KG1 (cell line): ENCODE results near the gene ZNRF1.

Experiments
- DNase-seq: peaks from one replicate; lab custom pipeline; 2025; lab: John Stamatoyannopoulos, UW

Gene ZNRF1

GRCh38 chr16:75061669-75062068, 62.8 kb downstream of the ZNRF1 start:
- no peak for DNase-seq

- DNase-seq: no peak
These were observed 63.5 kb downstream of the ZNRF1 start for GRCh38 chr16:75062135-75062975.

DNA sequence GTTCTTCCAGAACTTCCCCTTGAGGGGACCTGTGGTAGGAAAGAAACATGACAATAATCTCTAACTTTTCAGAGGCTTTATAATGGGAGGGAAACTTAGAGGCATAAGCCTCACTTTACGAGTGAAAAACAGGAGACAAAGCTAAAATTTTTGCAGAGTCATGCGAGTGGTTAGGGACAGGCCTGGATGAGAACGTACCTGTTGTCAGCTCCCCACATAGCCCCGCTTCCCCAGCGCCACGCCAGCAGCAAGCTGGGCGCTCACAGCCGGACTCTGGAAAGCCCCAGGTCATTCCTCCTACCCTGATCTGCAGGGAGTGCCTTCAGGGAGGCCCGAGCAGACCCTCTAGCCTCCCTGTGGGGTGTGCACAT, 64.1 kb downstream of the ZNRF1 start:
- no peak for DNase-seq

DNA sequence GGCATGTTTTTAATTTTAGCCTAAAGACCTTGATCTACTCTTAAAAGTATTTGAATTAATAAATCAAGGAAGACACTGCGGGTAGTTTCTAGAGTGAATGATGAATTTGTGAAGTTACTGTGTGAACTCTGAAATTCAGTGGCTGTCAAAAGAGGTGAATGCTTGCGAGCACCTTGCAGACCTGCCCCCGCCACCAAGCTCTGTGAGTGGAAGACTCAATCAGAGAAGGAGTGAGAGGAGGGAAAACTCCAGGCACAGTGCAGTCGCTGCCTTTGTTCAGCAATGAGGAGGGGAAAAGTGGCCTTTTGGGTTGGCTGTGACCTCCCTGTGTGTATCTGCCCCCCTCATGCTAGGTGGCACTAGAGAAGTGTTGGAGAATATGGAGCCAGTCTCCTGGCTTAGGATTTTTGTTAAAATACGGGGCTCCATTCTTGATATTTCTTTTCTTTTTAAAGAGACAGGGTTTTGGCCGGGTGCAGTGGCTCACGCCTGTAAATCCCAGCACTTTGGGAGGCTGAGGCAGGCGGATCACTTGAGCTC, 64.8 kb downstream of the ZNRF1 start:
- no peak for DNase-seq

- peak; percentile 78 for DNase-seq
These were observed 65.8 kb downstream of the ZNRF1 start for GRCh38 chr16:75064403-75065148.

DNA sequence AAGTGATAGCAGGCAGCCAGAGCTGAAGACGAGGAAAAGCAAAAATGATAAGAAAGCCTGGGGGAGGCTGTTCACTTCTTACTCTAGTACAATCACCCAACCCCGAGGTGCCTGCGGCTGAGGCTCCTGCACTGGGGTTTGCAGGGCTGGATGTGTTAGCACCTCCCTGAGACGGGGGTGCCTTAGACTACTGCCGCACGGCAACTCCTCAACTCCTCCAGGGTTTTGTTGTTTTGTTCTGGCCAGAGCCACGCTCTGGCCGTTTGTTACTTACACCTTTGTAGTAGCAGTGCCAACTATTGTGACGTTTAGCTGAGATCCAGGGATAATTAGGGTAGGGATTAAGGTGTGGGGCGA, 66.3 kb downstream of the ZNRF1 start:
- DNase-seq: no peak

DNA sequence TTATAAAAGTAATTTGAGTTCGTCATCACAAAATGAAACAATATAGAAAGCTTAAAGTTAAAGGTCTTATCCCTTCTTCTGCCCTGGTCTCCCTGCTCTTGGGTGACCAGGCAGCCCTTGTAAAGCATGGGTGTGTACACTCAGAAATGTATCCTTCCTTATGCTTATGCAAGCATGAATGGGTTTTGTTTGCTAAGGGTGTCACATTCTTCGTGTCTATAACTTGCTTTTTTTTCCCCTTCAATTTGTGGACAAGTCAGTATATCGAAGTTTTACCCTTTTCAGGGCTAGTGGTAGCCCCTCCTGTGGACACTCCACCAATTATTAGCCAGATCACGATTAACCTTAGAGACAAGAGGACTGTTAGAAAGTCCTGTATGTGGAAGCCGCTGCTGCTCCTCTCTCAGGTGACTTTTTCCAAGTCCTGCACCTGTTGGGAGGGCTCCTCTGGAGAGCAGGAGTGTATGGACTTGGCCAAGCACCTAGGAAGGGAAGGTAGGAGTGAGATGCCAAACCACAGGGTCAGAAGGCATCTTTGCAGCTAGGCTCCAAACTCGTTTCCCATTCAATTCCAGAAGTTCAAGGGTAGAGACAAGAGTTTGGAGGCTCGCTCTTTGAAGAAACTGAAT, 66.8 kb downstream of the ZNRF1 start:
- no peak for DNase-seq

- DNase-seq: no peak
These were observed 68.1 kb downstream of the ZNRF1 start for GRCh38 chr16:75066861-75067447.

GRCh38 chr16:75068085-75069031, 69.5 kb downstream of the ZNRF1 start:
- DNase-seq: no peak

DNA sequence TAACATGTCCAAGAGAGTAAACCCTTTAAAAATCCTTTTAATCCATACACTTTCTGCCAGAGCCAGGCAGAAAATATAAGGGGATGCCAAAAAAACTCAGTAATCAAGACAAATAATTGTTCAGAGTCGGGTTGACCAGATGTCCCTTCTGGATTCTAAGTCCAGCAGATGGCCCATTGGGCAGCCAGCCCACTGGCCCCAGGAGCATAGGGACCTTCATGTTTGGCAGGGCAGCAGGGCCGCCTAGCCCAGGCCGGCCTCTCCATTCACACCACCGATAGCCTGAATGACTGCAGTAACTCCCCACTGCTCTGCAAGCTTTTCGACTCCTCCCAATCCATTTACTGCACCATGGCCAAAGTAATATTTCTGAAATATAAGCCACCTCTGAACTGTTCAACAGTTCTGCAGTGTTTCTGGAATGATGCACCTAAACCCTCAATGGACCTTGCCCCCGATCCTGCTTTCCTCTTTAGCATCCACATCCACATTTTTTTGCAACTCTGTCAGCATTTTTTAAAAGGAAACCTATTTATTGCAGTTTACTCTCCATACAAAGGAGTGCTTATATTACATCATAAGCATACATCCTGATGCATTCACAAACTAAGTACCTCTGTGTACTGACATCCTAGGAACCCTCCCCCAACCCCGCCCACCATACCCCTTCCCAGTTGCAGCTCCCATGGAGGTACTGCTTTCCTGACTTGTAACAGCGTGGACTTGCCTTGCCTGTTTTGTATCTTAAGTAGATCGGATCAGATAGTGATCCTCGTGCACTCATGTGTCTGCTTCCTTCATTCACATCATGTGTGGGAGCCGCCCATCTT, 71.4 kb downstream of the ZNRF1 start:
- DNase-seq: no peak

DNA sequence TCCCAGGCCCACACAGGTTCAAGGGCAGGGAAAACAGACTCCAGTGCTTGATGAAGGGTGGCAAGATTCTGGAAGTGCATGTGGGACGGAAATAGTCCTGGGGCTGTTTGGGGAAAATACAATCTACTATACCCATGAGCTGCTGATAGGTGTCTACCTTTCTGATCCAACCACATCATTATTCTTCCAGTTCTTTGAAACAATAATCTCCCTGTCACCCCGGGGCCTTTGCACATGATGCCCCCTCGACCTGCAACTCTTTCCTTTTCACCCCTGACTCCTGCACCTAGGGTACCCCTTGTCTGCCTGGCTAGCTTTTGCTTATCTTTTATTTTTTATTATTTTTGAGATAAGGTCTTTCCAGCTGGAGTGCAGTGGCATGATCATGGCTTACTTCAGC, 72.8 kb downstream of the ZNRF1 start:
- DNase-seq: no peak

- DNase-seq: no peak
These were observed 73.6 kb downstream of the ZNRF1 start for GRCh38 chr16:75072239-75072947.

DNA sequence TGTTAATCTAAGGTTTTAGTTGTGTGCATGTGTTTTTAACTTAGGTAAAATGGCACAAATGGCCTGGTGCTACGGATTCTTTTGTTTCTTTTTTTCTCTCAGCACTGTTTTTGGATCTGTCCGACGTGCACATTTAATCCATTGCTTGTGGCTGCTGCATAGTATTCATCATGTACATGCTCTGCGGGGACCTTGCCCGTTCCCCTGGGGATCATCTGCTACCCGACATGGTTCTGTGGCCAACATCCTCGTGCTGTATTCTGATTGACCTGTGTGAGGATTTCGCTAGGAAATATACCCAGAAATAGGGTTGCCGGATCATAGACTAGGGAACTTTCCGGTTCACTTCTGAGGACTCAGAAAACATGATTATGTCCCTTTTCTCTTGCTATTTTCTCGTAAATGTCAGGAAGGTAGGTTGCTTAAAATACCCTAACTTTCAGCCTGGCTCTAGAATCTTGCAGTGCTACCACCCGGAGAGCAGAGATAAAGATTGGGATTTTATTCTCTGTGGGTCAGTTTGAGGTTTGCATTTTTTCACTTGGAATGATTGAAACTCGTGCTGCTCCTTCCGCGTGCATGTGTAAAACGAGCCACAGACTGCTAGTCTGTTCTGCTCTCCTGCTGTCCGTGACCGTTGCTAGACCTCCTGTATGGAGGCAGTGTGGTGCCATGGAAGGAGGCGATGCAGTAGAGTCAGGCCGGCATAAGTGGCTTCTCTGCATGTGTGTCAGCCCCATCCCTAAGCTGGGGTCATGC, 74.9 kb downstream of the ZNRF1 start:
- DNase-seq: peak; percentile 38

DNA sequence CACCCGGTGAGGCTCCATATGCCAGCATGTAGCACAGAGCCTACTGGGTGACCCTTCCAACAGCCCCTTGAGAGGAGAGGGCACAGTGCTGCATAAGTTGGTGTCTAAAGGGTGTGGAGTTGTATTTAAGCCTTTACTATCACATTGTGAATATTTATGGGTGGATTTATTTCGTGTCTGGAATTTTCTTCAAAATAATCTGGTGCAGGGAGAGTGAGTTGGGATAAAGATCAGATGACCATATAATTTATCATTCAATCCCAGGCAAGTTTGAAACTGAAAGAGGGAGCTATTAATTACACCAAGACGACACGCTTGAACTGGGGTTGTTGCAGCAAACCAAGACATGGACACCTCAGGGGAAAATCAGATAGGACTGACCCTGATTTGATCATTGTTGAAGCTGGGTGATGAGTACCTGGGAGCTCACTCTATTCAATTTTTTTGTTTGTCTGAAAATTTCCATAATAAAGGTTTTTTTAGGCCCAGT, 75.5 kb downstream of the ZNRF1 start:
- DNase-seq: no peak

DNA sequence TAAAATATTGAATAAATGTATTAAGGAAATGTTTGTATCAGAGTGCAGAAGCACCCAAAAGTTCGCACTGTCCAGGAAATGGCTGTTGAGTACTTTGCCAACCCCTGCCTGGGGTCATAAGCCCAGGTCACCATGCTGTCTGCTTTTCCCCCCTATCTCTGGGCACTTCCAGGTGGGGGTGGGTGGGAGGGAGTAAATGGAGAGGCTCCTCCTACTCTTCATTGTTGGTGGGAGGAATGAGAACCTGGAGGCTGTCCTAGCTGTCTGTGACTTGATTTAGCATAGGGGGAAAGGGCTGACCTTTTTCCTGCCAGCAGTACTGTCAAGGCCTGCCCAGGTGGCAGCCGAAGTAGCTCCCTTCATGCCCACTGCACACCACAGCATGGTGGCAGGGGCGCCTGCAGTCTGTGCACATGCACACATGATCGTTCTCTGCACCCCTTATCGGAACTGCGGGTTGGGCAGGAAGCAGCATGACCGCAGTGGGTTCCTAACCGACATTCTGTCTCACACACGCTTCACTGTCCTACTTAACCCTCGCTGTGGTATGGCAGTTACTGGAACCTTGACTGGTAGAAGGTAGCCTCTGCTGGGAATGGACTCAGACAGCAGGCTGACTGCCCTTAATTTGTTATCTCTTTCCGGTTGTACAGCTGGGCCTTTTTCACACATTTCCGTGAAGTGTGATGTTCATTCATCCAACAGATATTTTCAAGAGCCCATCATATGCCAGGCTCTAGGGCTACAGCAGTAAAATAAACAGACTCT, 76.3 kb downstream of the ZNRF1 start:
- DNase-seq: peak; percentile 87

- no peak for DNase-seq
These were observed 77.0 kb downstream of the ZNRF1 start for GRCh38 chr16:75075688-75076268.

DNA sequence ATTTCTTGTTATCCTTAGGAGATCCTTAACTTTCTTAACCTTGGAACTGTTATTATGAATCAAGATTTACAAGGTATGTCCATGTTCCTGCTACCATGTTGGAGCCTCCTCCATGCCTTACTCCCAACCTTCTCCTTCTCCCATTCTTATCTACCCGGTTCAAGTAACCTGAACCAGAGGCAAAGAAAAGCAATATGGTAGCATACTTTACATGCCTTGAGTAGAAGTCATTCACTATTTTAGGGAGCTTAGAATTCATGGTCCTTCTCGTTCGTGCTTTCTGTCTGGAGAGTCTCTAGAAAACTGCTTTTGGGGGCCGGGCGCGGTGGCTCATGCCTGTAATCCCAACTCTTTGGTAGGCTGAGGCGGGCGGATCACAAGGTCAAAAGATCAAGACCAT, 80.1 kb downstream of the ZNRF1 start:
- no peak for DNase-seq
